DND-41 (cell line): ENCODE measurements around the gene HECTD1.

Experiments
- EZH2 ChIP-seq: IDR thresholded peaks from 3 replicates; pipeline ENCODE4 v1.6.1; 2012; ENCODE audit warnings: borderline replicate concordance, low read depth, mild to moderate bottlenecking, moderate library complexity, low read length, inconsistent platforms; ENCODE audit not compliant: severe bottlenecking
- TF ChIP-seq, protein P1 (sequence below): IDR thresholded peaks from 2 replicates; pipeline ENCODE4 v1.5.1; 2012; ENCODE audit warnings: borderline replicate concordance, low read length, moderate library complexity, mild to moderate bottlenecking; ENCODE audit not compliant: poor library complexity, severe bottlenecking; ENCODE audit errors: extremely low read depth

GRCh38 chr14:31113794-31114193 lies 93.8 kb downstream of the HECTD1 start:
- TF ChIP-seq, protein P1, sequence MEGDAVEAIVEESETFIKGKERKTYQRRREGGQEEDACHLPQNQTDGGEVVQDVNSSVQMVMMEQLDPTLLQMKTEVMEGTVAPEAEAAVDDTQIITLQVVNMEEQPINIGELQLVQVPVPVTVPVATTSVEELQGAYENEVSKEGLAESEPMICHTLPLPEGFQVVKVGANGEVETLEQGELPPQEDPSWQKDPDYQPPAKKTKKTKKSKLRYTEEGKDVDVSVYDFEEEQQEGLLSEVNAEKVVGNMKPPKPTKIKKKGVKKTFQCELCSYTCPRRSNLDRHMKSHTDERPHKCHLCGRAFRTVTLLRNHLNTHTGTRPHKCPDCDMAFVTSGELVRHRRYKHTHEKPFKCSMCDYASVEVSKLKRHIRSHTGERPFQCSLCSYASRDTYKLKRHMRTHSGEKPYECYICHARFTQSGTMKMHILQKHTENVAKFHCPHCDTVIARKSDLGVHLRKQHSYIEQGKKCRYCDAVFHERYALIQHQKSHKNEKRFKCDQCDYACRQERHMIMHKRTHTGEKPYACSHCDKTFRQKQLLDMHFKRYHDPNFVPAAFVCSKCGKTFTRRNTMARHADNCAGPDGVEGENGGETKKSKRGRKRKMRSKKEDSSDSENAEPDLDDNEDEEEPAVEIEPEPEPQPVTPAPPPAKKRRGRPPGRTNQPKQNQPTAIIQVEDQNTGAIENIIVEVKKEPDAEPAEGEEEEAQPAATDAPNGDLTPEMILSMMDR = no peak
- TF ChIP-seq EZH2 = no peak
